Measurements from ENCODE around the gene LHX6. TPM values are rescaled to one million over a fixed set of nuclear protein-coding genes. Genes with fewer than 3 reads are reported as not detected.
A peak's percentile ranks its signal among the peaks of the same experiment; 100 is the strongest.

Gene LHX6
- total and polyA plus RNA-seq, 2 experiments from 2014 or later: not detected

- Histone ChIP-seq H3K27ac (no peak overlapping the region), H3K9me2 (ENCODE audit: insufficient read depth) (no peaks in the 10 kb centered on the region), H3K36me3 (ENCODE audit: low read depth) (0 out of 2 replicates have a peak, but pooled peaks cover 3% of the 10 kb centered on the region), H3K4me2 (ENCODE audit: unreplicated experiment) (no peak overlapping the region), H3K9ac (no peak overlapping the region), H4K20me1 (ENCODE audit: insufficient read depth) (no peaks in the 10 kb centered on the region), H3K9me3 (ENCODE audit: low read depth) (no peaks in the 10 kb centered on the region), H3K27me3 (replicated peaks; ENCODE audit: insufficient read depth) (no peaks in the 10 kb centered on the region), H2AFZ (no peak overlapping the region), H3K4me3 (no peak overlapping the region), H3F3A (ENCODE audit: insufficient read depth) (peaks cover 5% of the 10 kb centered on the region; the same call in 1 of the 2 replicates), H3K4me1 (ENCODE audit: insufficient read depth) (peaks cover 12% of the 10 kb centered on the region), H3K79me2 (ENCODE audit: insufficient read depth) (peaks cover 95% of the 10 kb centered on the region)
- 89 to 91% methylated on average over 6 of the region's 6 CpGs for WGBS, 2 experiments (ENCODE audit: low coverage in 1 of 2, low lambda C conversion rate in 2 of 2, missing lambda C conversion rate in 2 of 2)
- in situ Hi-C loops (cut with MboI): no loop called here
- no peak for DNase-seq
- TF ChIP-seq EZH2 (IDR thresholded peaks at IDR 0.05; ENCODE audit: insufficient read depth, poor library complexity, severe bottlenecking) (no peak), EZH2phosphoT487 (IDR thresholded peaks at IDR 0.05; ENCODE audit: insufficient read depth, low read depth) (no peak)
Observed at GRCh38 chr9:122268041-122268814, 39.5 kb upstream of the LHX6 start.

- Histone ChIP-seq H3K4me3 (peak overlapping the region; percentile 97), H3K79me2 (ENCODE audit: insufficient read depth) (peaks cover 95% of the 10 kb centered on the region), H3K27ac (peak overlapping the region; percentile 89), H3K4me1 (ENCODE audit: insufficient read depth) (peaks cover 23% of the 10 kb centered on the region), H3F3A (ENCODE audit: insufficient read depth) (peaks cover 3% of the 10 kb centered on the region; the same call in 1 of the 2 replicates), H3K4me2 (ENCODE audit: unreplicated experiment) (peak overlapping the region; percentile 99), H3K36me3 (ENCODE audit: low read depth) (peaks cover 3% of the 10 kb centered on the region; the same call in 1 of the 2 replicates), H3K9me2 (ENCODE audit: insufficient read depth) (no peaks in the 10 kb centered on the region), H3K9ac (peak overlapping the region; percentile 95), H2AFZ (peak overlapping the region; percentile 90), H3K9me3 (ENCODE audit: low read depth) (no peaks in the 10 kb centered on the region), H4K20me1 (ENCODE audit: insufficient read depth) (0 out of 2 replicates have a peak, but pooled peaks cover 4% of the 10 kb centered on the region), H3K27me3 (replicated peaks; ENCODE audit: insufficient read depth) (no peaks in the 10 kb centered on the region)
- TF ChIP-seq EZH2 (IDR thresholded peaks at IDR 0.05; ENCODE audit: insufficient read depth, poor library complexity, severe bottlenecking) (no peak), EZH2phosphoT487 (IDR thresholded peaks at IDR 0.05; ENCODE audit: insufficient read depth, low read depth) (no peak)
- DNase-seq: peak; percentile 64
- WGBS, 2 experiments (ENCODE audit: low coverage in 1 of 2, low lambda C conversion rate in 2 of 2, missing lambda C conversion rate in 2 of 2): 13 to 14% methylated on average over 17 of the region's 17 CpGs
- in situ Hi-C loops (cut with MboI): no loop called here
Observed at GRCh38 chr9:122265149-122265915, 36.6 kb upstream of the LHX6 start.

- Histone ChIP-seq H3K9ac (peak within 1 kb of the TSS; percentile 95), H3F3A (ENCODE audit: insufficient read depth) (no peaks in the 10 kb centered on the region), H3K36me3 (ENCODE audit: low read depth) (peaks cover 6% of the 10 kb centered on the region; the same call in 1 of the 2 replicates), H3K27ac (peak within 1 kb of the TSS; percentile 89), H4K20me1 (ENCODE audit: insufficient read depth) (0 out of 2 replicates have a peak, but pooled peaks cover 4% of the 10 kb centered on the region), H3K4me2 (ENCODE audit: unreplicated experiment) (peak within 1 kb of the TSS; percentile 99), H3K27me3 (replicated peaks; ENCODE audit: insufficient read depth) (no peaks in the 10 kb centered on the region), H3K4me3 (peak within 1 kb of the TSS; percentile 97), H3K9me3 (ENCODE audit: low read depth) (no peaks in the 10 kb centered on the region), H3K9me2 (ENCODE audit: insufficient read depth) (no peaks in the 10 kb centered on the region), H3K79me2 (ENCODE audit: insufficient read depth) (peaks cover 96% of the 10 kb centered on the region), H3K4me1 (ENCODE audit: insufficient read depth) (peaks cover 23% of the 10 kb centered on the region), H2AFZ (peak within 1 kb of the TSS; percentile 90)
- TF ChIP-seq EZH2 (IDR thresholded peaks at IDR 0.05; ENCODE audit: insufficient read depth, poor library complexity, severe bottlenecking): no peak
- TF ChIP-seq EZH2phosphoT487 (IDR thresholded peaks at IDR 0.05; ENCODE audit: insufficient read depth, low read depth): no peak
- in situ Hi-C loops (cut with MboI): no loop called here
- 0 to 1% methylated on average over 51 to 59 of the region's 60 CpGs for WGBS, 2 experiments (ENCODE audit: low coverage in 1 of 2, low lambda C conversion rate in 2 of 2, missing lambda C conversion rate in 2 of 2)
- peak; percentile 97 for DNase-seq
Observed at GRCh38 chr9:122264360-122265148, 35.8 kb upstream of the LHX6 start, which contains the start of the genes MRRF and RBM18. MRRF (plus strand) TSS chr9:122264882; CDS start chr9:122270892, 6,010 bp downstream. RBM18 (minus strand) TSS chr9:122264840; CDS start chr9:122261492, 3,348 bp downstream.
